A549 (cell line): ENCODE data around the gene CFAP161. TPM values are rescaled to one million over a fixed set of nuclear protein-coding genes. Genes with fewer than 3 reads are reported as not detected.

Source experiments
- ATAC-seq, 2 experiments: fragments of 200-7000 bp in 1 of 2; fragments of >200 bp in 1 of 2; cut with Nextera tagmentation in 1 of 2; cut with Tn5 transposase in 1 of 2; 3 replicates each; pipeline versions ENCODE4 v1.8.0 to v1.9.1; 2018 to 2020; ENCODE audit warnings: mild to moderate bottlenecking in 1 of 2, moderate library complexity in 1 of 2
- CTCF ChIA-PET: fragments of 300-600 bp; sonication (Branson Sonifier 250); formaldehyde crosslinking; extraction: SDS; loops from one replicate; lab custom pipeline; 2021; ENCODE audit warnings: antibody characterized with exemption, inconsistent platforms; lab: Yijun Ruan, JAX
- POLR2A ChIA-PET: fragments of 350-600 bp; formaldehyde crosslinking; extraction: SDS; loops from one replicate; lab custom pipeline; 2021; ENCODE audit warnings: antibody characterized with exemption, inconsistent platforms; lab: Yijun Ruan, JAX
- DNase-seq, 2 experiments: peaks; one replicate each; pipeline versions ENCODE4 v3.0.0 to v3.0.0-alpha.2; 2011 to 2016; ENCODE audit warnings: low read depth in 1 of 2, low spot score in 1 of 2
- FAIRE-seq: peaks from 2 replicates; lab custom pipeline; 2011; peaks lifted over from hg19 to GRCh38; lab: Jason Lieb, UNC
- H3K27ac ChIP-seq, 2 experiments: fragments of >200 bp; sonication (Bioruptor Twin); formaldehyde crosslinking; 3 replicates each; pipeline ENCODE4 v1.5.1; 2016 to 2017
- H3K4me1 ChIP-seq: fragments of >200 bp; sonication (Bioruptor Twin); formaldehyde crosslinking; 3 replicates; pipeline ENCODE4 v1.6.1; 2016
- H3K4me2 ChIP-seq: fragments of >200 bp; sonication (Bioruptor Twin); formaldehyde crosslinking; 3 replicates; pipeline ENCODE4 v1.6.1; 2016
- H3K4me3 ChIP-seq: fragments of >200 bp; sonication (Bioruptor Twin); formaldehyde crosslinking; 3 replicates; pipeline ENCODE4 v1.5.1; 2016
- H3K9me3 ChIP-seq: fragments of >200 bp; sonication (Bioruptor Twin); formaldehyde crosslinking; 3 replicates; pipeline ENCODE4 v1.6.1; 2016
- CHD2 ChIP-seq: fragments of 150-350 bp; IDR thresholded peaks from 2 replicates; pipeline ENCODE4 v1.6.1; 2014; ENCODE audit warnings: low read length; ENCODE audit not compliant: partially characterized antibody
- CTCF ChIP-seq: fragments of >200 bp; sonication (Bioruptor Twin); formaldehyde crosslinking; IDR thresholded peaks from 3 replicates; pipeline ENCODE4 v1.5.1; 2016
- ELK1 ChIP-seq: fragments of 150-350 bp; IDR thresholded peaks from 2 replicates; pipeline ENCODE4 v1.6.1; 2014; ENCODE audit warnings: low read depth, mild to moderate bottlenecking, low read length
- EP300 ChIP-seq, 2 experiments: fragments of >200 bp; sonication (Bioruptor Twin); formaldehyde crosslinking; IDR thresholded peaks; 2 replicates in 1 of 2; 3 replicates in 1 of 2; pipeline ENCODE4 v1.6.1; 2016 to 2017
- ESRRA ChIP-seq: fragments of 150-350 bp; IDR thresholded peaks from 2 replicates; pipeline ENCODE4 v1.6.1; 2014; ENCODE audit warnings: mild to moderate bottlenecking, low read length, borderline replicate concordance
- FOXS1 ChIP-seq: fragments of 250-450 bp; sonication (Bioruptor Pico); IDR thresholded peaks from 2 replicates; pipeline ENCODE4 v1.5.0; 2020; ENCODE audit warnings: mild to moderate bottlenecking, moderate library complexity
- GATA3 ChIP-seq: IDR thresholded peaks from 2 replicates; pipeline ENCODE4 v1.6.1; 2012; ENCODE audit warnings: borderline replicate concordance
- HDAC2 ChIP-seq: fragments of 200-600 bp; sonication (generic); IDR thresholded peaks from 2 replicates; pipeline ENCODE4 v1.6.1; 2016
- HES2 ChIP-seq: fragments of >200 bp; sonication (Bioruptor Twin); formaldehyde crosslinking; IDR thresholded peaks from 2 replicates; pipeline ENCODE4 v1.6.1; 2016
- HOXB5 ChIP-seq: fragments of 250-450 bp; sonication (Bioruptor Pico); IDR thresholded peaks from 2 replicates; pipeline ENCODE4 v1.5.0; 2020; ENCODE audit warnings: mild to moderate bottlenecking, moderate library complexity
- KDM5A ChIP-seq: fragments of 200-600 bp; sonication (generic); IDR thresholded peaks from 2 replicates; pipeline ENCODE4 v1.6.1; 2016; ENCODE audit warnings: antibody characterized with exemption, mild to moderate bottlenecking
- POLR2AphosphoS2 ChIP-seq: conservative IDR thresholded peaks from 2 replicates; pipeline ENCODE4 v1.6.1; 2012; ENCODE audit warnings: low read length, improper control_type of control experiment, inconsistent platforms
- RAD21 ChIP-seq, 2 experiments: fragments of >200 bp in 1 of 2; sonication (Bioruptor Twin) in 1 of 2; formaldehyde crosslinking in 1 of 2; IDR thresholded peaks in 1 of 2; conservative IDR thresholded peaks in 1 of 2; 2 replicates in 1 of 2; 3 replicates in 1 of 2; pipeline ENCODE4 v1.6.1; 2012 to 2018; ENCODE audit warnings: inconsistent platforms in 1 of 2
- RARB ChIP-seq: fragments of 250-450 bp; sonication (Bioruptor Pico); IDR thresholded peaks from 2 replicates; pipeline ENCODE4 v1.8.0; 2021; ENCODE audit warnings: mild to moderate bottlenecking, moderate library complexity
- RCOR1 ChIP-seq: fragments of 150-350 bp; IDR thresholded peaks from 2 replicates; pipeline ENCODE4 v1.6.1; 2014; ENCODE audit warnings: antibody characterized with exemption, low read length, low read depth
- REST ChIP-seq: fragments of 200-600 bp; sonication (generic); IDR thresholded peaks from 2 replicates; pipeline ENCODE4 v1.6.1; 2016; ENCODE audit warnings: antibody characterized with exemption, mild to moderate bottlenecking, moderate library complexity
- TP53 ChIP-seq: fragments of 250-450 bp; sonication (Bioruptor Pico); IDR thresholded peaks from 2 replicates; pipeline ENCODE4 v1.5.0; 2021; ENCODE audit warnings: mild to moderate bottlenecking, moderate library complexity
- USF2 ChIP-seq: fragments of 450-650 bp; IDR thresholded peaks from 2 replicates; pipeline ENCODE4 v1.6.1; 2014; ENCODE audit warnings: antibody characterized with exemption
- WGBS: methylation state at CpG from one replicate; pipeline ENCODE4 v1.1.6; 2017; ENCODE audit errors: missing lambda C conversion rate; 5-methylcytosine and 5-hydroxymethylcytosine counted together
- polyA plus RNA-seq, 4 experiments: library from polyadenylated mRNA; depleted of rRNA in 3 of 4; stranded (reverse); fragments of >200 nt; fragmentation: RNase III in 1 of 4; extraction: RNeasy Plus Mini Kit Qiagen cat#74134 plus additional on column Dnase treatment in 1 of 4; gene quantifications; 2 replicates in 3 of 4; 3 replicates in 1 of 4; pipeline ENCODE4 v1.2.3, GENCODE V29; 2011 to 2017

Gene CFAP161
- polyA plus RNA-seq, 2 of the 4 experiments (the other 2 are of a cell fraction) = not detected

GRCh38 chr15:81168131-81168526 is 34.1 kb downstream of the CFAP161 start:
- ATAC-seq (no peak), DNase-seq (no peak), FAIRE-seq (no peak)
- POLR2A ChIA-PET = no interaction called here
- 9% methylated on average over 2 of the region's 2 CpGs for WGBS
- H3K4me1 ChIP-seq = no peaks in the 10 kb centered on the region
- no peaks in the 10 kb centered on the region for H3K9me3 ChIP-seq
- CTCF ChIA-PET = interaction anchor here (0.8 to 4.7 kb wide), 4 partner anchors 11 to 98 kb away, joined by 3 to 26 read pairs (median 5); no protein-coding TSS in a partner anchor
- H3K4me3 ChIP-seq = no peak overlapping the region
- H3K27ac ChIP-seq = no peak overlapping the region
- TF ChIP-seq REST = no peak
- no peak for TF ChIP-seq CHD2
- TF ChIP-seq FOXS1 = no peak
- no peak overlapping the region for H3K4me2 ChIP-seq

- POLR2A ChIA-PET = no interaction called here
- no peak for FAIRE-seq
Observed at GRCh38 chr15:81168644-81169043, 34.6 kb downstream of the CFAP161 start.

More at GRCh38 chr15:81168644-81169043, 34.6 kb downstream of the CFAP161 start:
- Histone ChIP-seq H3K4me3 (no peak overlapping the region), H3K9me3 (no peaks in the 10 kb centered on the region), H3K4me2 (no peak overlapping the region), H3K4me1 (no peaks in the 10 kb centered on the region), H3K27ac (no peak overlapping the region)
- no peak for TF ChIP-seq HES2
- no peak for TF ChIP-seq TP53
- TF ChIP-seq POLR2AphosphoS2 = no peak
- no peak for TF ChIP-seq ESRRA
- no peak for TF ChIP-seq ELK1
- no peak for TF ChIP-seq RARB
- no peak for TF ChIP-seq HDAC2
- TF ChIP-seq GATA3 = no peak
- no peak for TF ChIP-seq CTCF
- TF ChIP-seq RCOR1 = no peak
- TF ChIP-seq KDM5A = no peak
- TF ChIP-seq HOXB5 (CRISPR knock-in tag) = no peak
- no peak for TF ChIP-seq RAD21 (conservative IDR thresholded peaks at IDR 0.05 in 1 of 2, IDR thresholded peaks at IDR 0.05 in 1 of 2)
- TF ChIP-seq EP300 (IDR thresholded peaks at IDR 0.05) = no peak
- TF ChIP-seq FOXS1 = no peak
- TF ChIP-seq USF2 = no peak
- CTCF ChIA-PET = interaction anchor here (0.8 to 4.7 kb wide), 5 partner anchors 11 to 98 kb away, joined by 3 to 26 read pairs (median 3); no protein-coding TSS in a partner anchor
- WGBS = 9% methylated on average over 2 of the region's 2 CpGs
- no peak for ATAC-seq
- DNase-seq = no peak
